ENCODE data around the gene VN1R5. TPM values are rescaled to one million over a fixed set of nuclear protein-coding genes. Genes with fewer than 3 reads are reported as not detected.
"Not testable (repeated sequence)": the region's sequence is repeated elsewhere in the genome, so short reads cannot be mapped to it uniquely, and the experiment has no call there.

Gene VN1R5
- not detected for total RNA-seq
- long read RNA-seq = 0 reads

- H3K27ac ChIP-seq (replicated peaks); DNase-seq: not testable (repeated sequence)
Measured at GRCh38 chr1:247255772-247256171, at the start of gene VN1R5. TSS of gene VN1R5 (plus strand) at chr1:247256072.

DNA sequence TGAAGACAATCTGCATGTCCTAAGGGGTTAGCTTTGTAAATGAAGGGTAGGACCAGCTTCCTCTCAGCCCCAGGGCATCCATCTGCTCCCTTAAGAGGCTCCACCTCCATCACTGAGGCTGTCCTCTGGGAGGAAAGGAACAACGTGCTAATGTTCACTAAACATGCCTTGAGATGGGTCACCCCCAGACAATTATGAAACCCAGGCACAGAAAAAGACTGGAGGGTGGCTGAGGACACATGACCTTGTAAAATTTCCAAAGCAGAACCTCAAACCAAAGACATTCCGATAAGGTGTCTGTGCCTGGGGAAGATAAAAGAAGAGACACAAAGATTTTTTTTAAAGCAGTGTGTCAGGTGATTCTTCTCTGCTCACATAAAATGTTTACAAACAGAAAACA, 46.5 kb upstream of the VN1R5 start:
- H3K27me3 ChIP-seq (ENCODE audit: low read depth) = no peaks in the 10 kb centered on the region
- no peaks in the 10 kb centered on the region for H3K9me3 ChIP-seq (replicated peaks)
- no peak overlapping the region for H3K27ac ChIP-seq (replicated peaks)
- H3K4me1 ChIP-seq = peaks cover 34% of the 10 kb centered on the region
- H3K4me3 ChIP-seq = peak overlapping the region; percentile 97
- TF ChIP-seq, protein P1, sequence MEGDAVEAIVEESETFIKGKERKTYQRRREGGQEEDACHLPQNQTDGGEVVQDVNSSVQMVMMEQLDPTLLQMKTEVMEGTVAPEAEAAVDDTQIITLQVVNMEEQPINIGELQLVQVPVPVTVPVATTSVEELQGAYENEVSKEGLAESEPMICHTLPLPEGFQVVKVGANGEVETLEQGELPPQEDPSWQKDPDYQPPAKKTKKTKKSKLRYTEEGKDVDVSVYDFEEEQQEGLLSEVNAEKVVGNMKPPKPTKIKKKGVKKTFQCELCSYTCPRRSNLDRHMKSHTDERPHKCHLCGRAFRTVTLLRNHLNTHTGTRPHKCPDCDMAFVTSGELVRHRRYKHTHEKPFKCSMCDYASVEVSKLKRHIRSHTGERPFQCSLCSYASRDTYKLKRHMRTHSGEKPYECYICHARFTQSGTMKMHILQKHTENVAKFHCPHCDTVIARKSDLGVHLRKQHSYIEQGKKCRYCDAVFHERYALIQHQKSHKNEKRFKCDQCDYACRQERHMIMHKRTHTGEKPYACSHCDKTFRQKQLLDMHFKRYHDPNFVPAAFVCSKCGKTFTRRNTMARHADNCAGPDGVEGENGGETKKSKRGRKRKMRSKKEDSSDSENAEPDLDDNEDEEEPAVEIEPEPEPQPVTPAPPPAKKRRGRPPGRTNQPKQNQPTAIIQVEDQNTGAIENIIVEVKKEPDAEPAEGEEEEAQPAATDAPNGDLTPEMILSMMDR (IDR thresholded peaks at IDR 0.05; ENCODE audit: borderline replicate concordance) = no peak
- no peaks in the 10 kb centered on the region for H3K36me3 ChIP-seq
- no peak for DNase-seq
- intact Hi-C loops (cut with micrococcal nuclease) = no loop called here

More at GRCh38 chr1:247255772-247256171, at the start of gene VN1R5:
- intact Hi-C loops (cut with micrococcal nuclease); H3K36me3 ChIP-seq; H3K4me3 ChIP-seq; H3K4me1 ChIP-seq; H3K27me3 ChIP-seq (ENCODE audit: low read depth); H3K9me3 ChIP-seq (replicated peaks): not testable (repeated sequence)

GRCh38 chr1:247210062-247210375, 45.9 kb upstream of the VN1R5 start:
- intact Hi-C loops (cut with micrococcal nuclease) = no loop called here
- H3K27me3 ChIP-seq (ENCODE audit: low read depth) = no peaks in the 10 kb centered on the region

DNA sequence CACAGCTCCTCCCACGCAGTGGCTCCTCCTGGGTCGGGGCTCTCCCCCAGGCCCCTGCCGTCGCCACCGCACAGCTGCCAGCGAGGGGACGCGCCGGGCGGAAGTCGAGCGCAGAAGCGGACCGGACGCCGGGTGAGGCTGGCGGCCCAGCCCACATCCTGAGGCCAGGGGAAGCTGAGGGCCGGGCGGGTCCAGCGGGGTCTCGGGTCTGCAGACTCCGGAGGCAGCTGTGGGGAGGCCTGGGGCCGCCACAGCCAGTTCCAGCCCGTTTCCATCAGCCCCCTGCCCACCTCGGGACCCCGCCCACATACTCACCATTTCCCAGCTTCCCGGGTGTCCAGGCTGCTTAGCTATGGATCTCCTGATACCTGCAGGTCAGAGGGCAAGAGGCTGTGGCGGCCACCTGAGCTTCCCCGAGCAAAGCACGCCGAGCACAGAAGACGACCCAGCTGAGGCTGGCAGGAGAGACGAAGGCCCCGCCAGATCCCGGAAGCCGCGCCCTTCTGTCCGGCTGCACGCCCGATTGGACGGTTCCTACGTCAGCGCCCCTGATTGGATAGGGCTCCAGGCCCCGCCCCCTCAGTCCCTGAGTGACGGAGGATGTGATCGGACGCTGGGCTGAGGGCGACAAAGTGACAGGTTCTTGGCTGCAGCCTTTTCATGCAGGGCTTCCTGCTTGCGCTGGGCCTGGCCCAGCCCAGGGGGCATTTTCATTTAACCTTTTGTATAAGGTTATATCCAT, 45.3 kb upstream of the VN1R5 start:
- intact Hi-C loops (cut with micrococcal nuclease) = no loop called here
- no peaks in the 10 kb centered on the region for H3K36me3 ChIP-seq
- TF ChIP-seq, protein P1 (IDR thresholded peaks at IDR 0.05; ENCODE audit: borderline replicate concordance) = no peak

More at GRCh38 chr1:247210062-247210375, 45.9 kb upstream of the VN1R5 start:
- Histone ChIP-seq H3K4me3 (peak overlapping the region; percentile 97), H3K4me1 (peaks cover 28% of the 10 kb centered on the region), H3K36me3 (no peaks in the 10 kb centered on the region), H3K9me3 (replicated peaks) (no peaks in the 10 kb centered on the region), H3K27ac (replicated peaks) (peak overlapping the region; percentile 95)
- TF ChIP-seq, protein P1 (IDR thresholded peaks at IDR 0.05; ENCODE audit: borderline replicate concordance) = no peak
- DNase-seq = no peak

GRCh38 chr1:247211339-247211738, 44.5 kb upstream of the VN1R5 start:
- intact Hi-C loops (cut with micrococcal nuclease) = no loop called here
- Histone ChIP-seq H3K4me1 (peaks cover 28% of the 10 kb centered on the region), H3K9me3 (replicated peaks) (no peaks in the 10 kb centered on the region), H3K27me3 (ENCODE audit: low read depth) (no peaks in the 10 kb centered on the region), H3K36me3 (no peaks in the 10 kb centered on the region), H3K4me3 (peak overlapping the region; percentile 97), H3K27ac (replicated peaks) (peak overlapping the region; percentile 95)
- no peak for DNase-seq
- TF ChIP-seq, protein P1 (IDR thresholded peaks at IDR 0.05; ENCODE audit: borderline replicate concordance) = no peak

More for the DNA sequence above, 45.3 kb upstream of the VN1R5 start:
- Histone ChIP-seq H3K27ac (replicated peaks) (peak overlapping the region; percentile 95), H3K27me3 (ENCODE audit: low read depth) (no peaks in the 10 kb centered on the region), H3K4me3 (peak overlapping the region; percentile 97), H3K9me3 (replicated peaks) (no peaks in the 10 kb centered on the region), H3K4me1 (peaks cover 28% of the 10 kb centered on the region)
- peak; percentile 99 for DNase-seq

DNA sequence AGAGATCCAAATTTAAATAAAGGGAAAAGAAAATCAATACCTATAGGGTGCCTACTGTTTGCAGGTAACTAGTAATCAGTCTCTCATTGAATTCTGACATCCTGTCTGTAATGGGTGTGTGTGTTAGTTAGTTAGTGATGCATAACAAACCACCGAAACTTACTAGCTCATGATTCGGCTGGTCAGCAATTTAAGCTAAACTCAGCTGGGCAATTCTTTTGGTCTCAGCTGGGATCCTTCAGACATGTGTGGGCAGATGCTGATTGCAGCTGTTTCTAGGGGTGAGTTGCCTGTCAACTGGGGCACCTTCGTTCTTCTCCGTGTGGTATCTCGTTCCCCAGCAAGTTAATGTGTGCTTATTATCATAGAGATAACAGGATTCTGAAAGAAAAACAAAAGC, 43.9 kb upstream of the VN1R5 start:
- intact Hi-C loops (cut with micrococcal nuclease) = no loop called here
- Histone ChIP-seq H3K4me1 (peaks cover 28% of the 10 kb centered on the region), H3K27me3 (ENCODE audit: low read depth) (no peaks in the 10 kb centered on the region), H3K4me3 (no peak overlapping the region), H3K36me3 (no peaks in the 10 kb centered on the region), H3K9me3 (replicated peaks) (no peaks in the 10 kb centered on the region), H3K27ac (replicated peaks) (no peak overlapping the region)
- DNase-seq = no peak
- TF ChIP-seq, protein P1 (IDR thresholded peaks at IDR 0.05; ENCODE audit: borderline replicate concordance) = no peak

All from left ventricle myocardium inferior (tissue), 1 donor.